ENCODE data around the gene GPRC5C. TPM values are rescaled to one million over a fixed set of nuclear protein-coding genes. Genes with fewer than 3 reads are reported as not detected.
A peak's percentile ranks its signal among the peaks of the same experiment; 100 is the strongest.

The GPRC5C gene
- total and polyA plus RNA-seq, 2 of the 13 experiments (the other 11 are each of a cell fraction or from before 2014, with no cell fraction given), result 85.6 to 300 TPM

DNA sequence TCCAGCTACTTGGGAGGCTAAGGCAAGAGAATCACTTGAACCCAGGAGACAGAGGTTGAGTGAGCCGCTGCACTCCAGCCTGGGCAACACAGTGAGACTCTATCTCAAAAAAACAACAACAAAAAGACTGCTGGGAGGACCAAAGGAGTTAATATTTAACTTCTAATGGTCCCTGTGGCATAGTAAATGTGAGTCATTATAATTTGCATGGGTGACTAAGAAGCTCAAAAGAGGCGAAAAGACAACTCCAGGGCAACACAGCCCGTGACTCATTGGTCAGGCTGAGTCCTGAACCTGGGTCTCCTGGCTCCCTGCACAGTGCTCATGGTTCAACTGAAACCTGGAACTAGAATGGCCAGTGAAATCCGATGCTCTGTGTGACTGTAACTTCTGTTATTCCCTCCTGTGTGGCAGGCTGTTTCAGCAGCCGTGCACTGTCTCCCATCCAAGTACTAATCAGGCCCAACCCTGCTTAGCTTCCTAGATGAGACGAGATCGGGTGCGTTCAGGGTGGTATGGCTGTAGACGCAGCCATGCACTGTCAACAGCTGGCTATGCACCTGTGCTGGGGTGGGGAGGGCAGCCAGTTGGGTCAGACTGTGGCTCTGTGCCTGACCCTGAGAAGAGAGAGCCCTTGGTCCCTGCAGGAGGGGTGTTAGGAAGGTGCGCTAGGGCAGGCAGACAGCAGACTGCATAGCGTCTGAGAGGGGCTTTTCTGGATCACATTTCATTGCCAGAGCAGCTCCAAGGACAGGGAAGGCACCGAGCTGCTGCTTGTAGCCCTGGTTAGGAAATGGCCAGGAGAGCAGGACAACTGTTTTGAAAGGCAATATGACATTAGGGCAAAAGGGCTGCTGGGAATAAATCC, 14.5 kb upstream of the GPRC5C start (continued):
- TF ChIP-seq FOSL1 (CRISPR knock-in tag; IDR thresholded peaks at IDR 0.05; ENCODE audit: borderline replicate concordance), result peak; percentile 74
- peak; percentile 91; the same call in 1 of the 2 replicates for TF ChIP-seq MEF2D (CRISPR knock-in tag; IDR thresholded peaks at IDR 0.05)
- no peak for TF ChIP-seq SALL2 (CRISPR knock-in tag; IDR thresholded peaks at IDR 0.05)
- no peak for TF ChIP-seq RARG (CRISPR knock-in tag; IDR thresholded peaks at IDR 0.05; ENCODE audit: low read depth)
- TF ChIP-seq HMG20A (CRISPR knock-in tag; IDR thresholded peaks at IDR 0.05; ENCODE audit: borderline replicate concordance), result peak; percentile 29; the same call in 1 of the 2 replicates
- TF ChIP-seq, protein P1, sequence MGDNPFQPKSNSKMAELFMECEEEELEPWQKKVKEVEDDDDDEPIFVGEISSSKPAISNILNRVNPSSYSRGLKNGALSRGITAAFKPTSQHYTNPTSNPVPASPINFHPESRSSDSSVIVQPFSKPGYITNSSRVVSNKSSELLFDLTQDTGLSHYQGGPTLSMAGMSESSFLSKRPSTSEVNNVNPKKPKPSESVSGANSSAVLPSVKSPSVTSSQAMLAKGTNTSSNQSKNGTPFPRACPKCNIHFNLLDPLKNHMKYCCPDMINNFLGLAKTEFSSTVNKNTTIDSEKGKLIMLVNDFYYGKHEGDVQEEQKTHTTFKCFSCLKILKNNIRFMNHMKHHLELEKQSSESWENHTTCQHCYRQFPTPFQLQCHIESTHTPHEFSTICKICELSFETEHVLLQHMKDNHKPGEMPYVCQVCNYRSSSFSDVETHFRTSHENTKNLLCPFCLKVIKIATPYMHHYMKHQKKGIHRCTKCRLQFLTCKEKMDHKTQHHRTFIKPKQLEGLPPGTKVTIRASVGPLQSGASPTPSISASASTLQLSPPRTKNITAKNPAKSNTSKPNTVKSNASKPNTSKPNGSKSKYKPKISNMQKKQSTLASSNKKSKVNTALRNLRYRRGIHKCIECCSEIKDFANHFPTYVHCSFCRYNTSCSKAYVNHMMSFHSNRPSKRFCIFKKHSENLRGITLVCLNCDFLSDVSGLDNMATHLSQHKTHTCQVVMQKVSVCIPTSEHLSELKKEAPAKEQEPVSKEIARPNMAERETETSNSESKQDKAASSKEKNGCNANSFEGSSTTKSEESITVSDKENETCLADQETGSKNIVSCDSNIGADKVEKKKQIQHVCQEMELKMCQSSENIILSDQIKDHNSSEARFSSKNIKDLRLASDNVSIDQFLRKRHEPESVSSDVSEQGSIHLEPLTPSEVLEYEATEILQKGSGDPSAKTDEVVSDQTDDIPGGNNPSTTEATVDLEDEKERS (CRISPR knock-in tag; IDR thresholded peaks at IDR 0.05), result peak; percentile 76; the same call in 1 of the 2 replicates
- TF ChIP-seq KDM6A (CRISPR knock-in tag; IDR thresholded peaks at IDR 0.05; ENCODE audit: low read depth), result no peak
- no peak for TF ChIP-seq SMC3 (IDR thresholded peaks at IDR 0.05; ENCODE audit: low read length)
- no peak for TF ChIP-seq ZNF33A (CRISPR knock-in tag; IDR thresholded peaks at IDR 0.05; ENCODE audit: borderline replicate concordance)
- TF ChIP-seq ATF7 (IDR thresholded peaks at IDR 0.05), result no peak
- no peak; the same call in 1 of the 2 replicates for TF ChIP-seq ATF7 (CRISPR knock-in tag; IDR thresholded peaks at IDR 0.05)
- peak; percentile 79; the same call in 1 of the 2 replicates for TF ChIP-seq FOXO1 (CRISPR knock-in tag; IDR thresholded peaks at IDR 0.05)
- TF ChIP-seq STAT5B (CRISPR knock-in tag; IDR thresholded peaks at IDR 0.05), result no peak
- no peak for TF ChIP-seq ZNF556 (CRISPR knock-in tag; IDR thresholded peaks at IDR 0.05; ENCODE audit: borderline replicate concordance)
- no peak for TF ChIP-seq ARNT (IDR thresholded peaks at IDR 0.05)
- TF ChIP-seq, protein P2, sequence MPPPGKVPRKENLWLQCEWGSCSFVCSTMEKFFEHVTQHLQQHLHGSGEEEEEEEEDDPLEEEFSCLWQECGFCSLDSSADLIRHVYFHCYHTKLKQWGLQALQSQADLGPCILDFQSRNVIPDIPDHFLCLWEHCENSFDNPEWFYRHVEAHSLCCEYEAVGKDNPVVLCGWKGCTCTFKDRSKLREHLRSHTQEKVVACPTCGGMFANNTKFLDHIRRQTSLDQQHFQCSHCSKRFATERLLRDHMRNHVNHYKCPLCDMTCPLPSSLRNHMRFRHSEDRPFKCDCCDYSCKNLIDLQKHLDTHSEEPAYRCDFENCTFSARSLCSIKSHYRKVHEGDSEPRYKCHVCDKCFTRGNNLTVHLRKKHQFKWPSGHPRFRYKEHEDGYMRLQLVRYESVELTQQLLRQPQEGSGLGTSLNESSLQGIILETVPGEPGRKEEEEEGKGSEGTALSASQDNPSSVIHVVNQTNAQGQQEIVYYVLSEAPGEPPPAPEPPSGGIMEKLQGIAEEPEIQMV (CRISPR knock-in tag; IDR thresholded peaks at IDR 0.05; ENCODE audit: low read depth), result no peak
- no peak for TF ChIP-seq REL (CRISPR knock-in tag; conservative IDR thresholded peaks at IDR 0.05)
- TF ChIP-seq, protein P3, sequence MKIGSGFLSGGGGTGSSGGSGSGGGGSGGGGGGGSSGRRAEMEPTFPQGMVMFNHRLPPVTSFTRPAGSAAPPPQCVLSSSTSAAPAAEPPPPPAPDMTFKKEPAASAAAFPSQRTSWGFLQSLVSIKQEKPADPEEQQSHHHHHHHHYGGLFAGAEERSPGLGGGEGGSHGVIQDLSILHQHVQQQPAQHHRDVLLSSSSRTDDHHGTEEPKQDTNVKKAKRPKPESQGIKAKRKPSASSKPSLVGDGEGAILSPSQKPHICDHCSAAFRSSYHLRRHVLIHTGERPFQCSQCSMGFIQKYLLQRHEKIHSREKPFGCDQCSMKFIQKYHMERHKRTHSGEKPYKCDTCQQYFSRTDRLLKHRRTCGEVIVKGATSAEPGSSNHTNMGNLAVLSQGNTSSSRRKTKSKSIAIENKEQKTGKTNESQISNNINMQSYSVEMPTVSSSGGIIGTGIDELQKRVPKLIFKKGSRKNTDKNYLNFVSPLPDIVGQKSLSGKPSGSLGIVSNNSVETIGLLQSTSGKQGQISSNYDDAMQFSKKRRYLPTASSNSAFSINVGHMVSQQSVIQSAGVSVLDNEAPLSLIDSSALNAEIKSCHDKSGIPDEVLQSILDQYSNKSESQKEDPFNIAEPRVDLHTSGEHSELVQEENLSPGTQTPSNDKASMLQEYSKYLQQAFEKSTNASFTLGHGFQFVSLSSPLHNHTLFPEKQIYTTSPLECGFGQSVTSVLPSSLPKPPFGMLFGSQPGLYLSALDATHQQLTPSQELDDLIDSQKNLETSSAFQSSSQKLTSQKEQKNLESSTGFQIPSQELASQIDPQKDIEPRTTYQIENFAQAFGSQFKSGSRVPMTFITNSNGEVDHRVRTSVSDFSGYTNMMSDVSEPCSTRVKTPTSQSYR (CRISPR knock-in tag; IDR thresholded peaks at IDR 0.05; ENCODE audit: borderline replicate concordance), result no peak
- TF ChIP-seq POLR2AphosphoS5 (IDR thresholded peaks at IDR 0.05; ENCODE audit: low read depth, low read length), result no peak; the same call in 1 of the 2 replicates
- peak; percentile 95; the same call in 1 of the 2 replicates for TF ChIP-seq ARID2 (CRISPR knock-in tag; IDR thresholded peaks at IDR 0.05; ENCODE audit: borderline replicate concordance)
- no peak for TF ChIP-seq FOXA1 (IDR thresholded peaks at IDR 0.05)
- TF ChIP-seq FOXA1 (CRISPR knock-in tag; IDR thresholded peaks at IDR 0.05), result peak; percentile 71

All from HepG2 (cell line).